ENCODE data around the gene CCDC116. TPM values are rescaled to one million over a fixed set of nuclear protein-coding genes. Genes with fewer than 3 reads are reported as not detected.

Gene CCDC116
- total and polyA plus RNA-seq, 10 of the 15 experiments (the other 5 are each of a cell fraction or from before 2014, with no cell fraction given) = 0.04 to 0.18 (median 0.04) TPM; not detected in 6

GRCh38 chr22:21632931-21633330 lies 371 bp downstream of the CCDC116 start:
- WGBS (ENCODE audit: insufficient coverage, insufficient replicate concordance, low lambda C conversion rate, missing lambda C conversion rate) = 97% methylated on average over 18 of the region's 18 CpGs
- no peak overlapping the region for H3K9ac ChIP-seq (ENCODE audit: control insufficient read depth, insufficient read depth, low read length)
- DNase-seq (ENCODE audit: low read depth, low spot score) = no peak
- BruUV-seq (replicated peaks) = no TSS peak
- intact Hi-C loops (cut with micrococcal nuclease; ENCODE audit: unreplicated experiment) (no loop called here), in situ Hi-C loops (cut with MboI) (no loop called here)
- no peak for TF ChIP-seq NBN (IDR thresholded peaks at IDR 0.05)
- TF ChIP-seq IRF3 (IDR thresholded peaks at IDR 0.05) = no peak
- peaks cover 19% of the 10 kb centered on the region for H3K79me2 ChIP-seq (ENCODE audit: control insufficient read depth, insufficient read depth, low read length)
- POLR2A ChIA-PET = no interaction called here
- H3K4me2 ChIP-seq (ENCODE audit: control insufficient read depth, insufficient read depth) = no peak overlapping the region
- no peak overlapping the region for H3K4me3 ChIP-seq
- H3K27me3 ChIP-seq (replicated peaks in 1 of 2; ENCODE audit: control insufficient read depth in 2 of 2, insufficient read depth in 2 of 2, low read length in 1 of 2) = no peaks in the 10 kb centered on the region
- RAD21 ChIA-PET (ENCODE audit: unreplicated experiment) = interaction anchor here (1.1 kb wide), 1 partner anchor 14 kb away, joined by 3 read pairs; no protein-coding TSS in a partner anchor
- no peaks in the 10 kb centered on the region for H4K20me1 ChIP-seq (ENCODE audit: control insufficient read depth, insufficient read depth)
- ATAC-seq = no peak
- no peaks in the 10 kb centered on the region for H3K9me3 ChIP-seq (replicated peaks; ENCODE audit: control insufficient read depth, insufficient read depth, low read length)
- SMC1A ChIA-PET (ENCODE audit: uncharacterized antibody, unreplicated experiment) = interaction anchor here (1.5 kb wide), 1 partner anchor 10 kb away, joined by 3 read pairs; no protein-coding TSS in a partner anchor
- H3K27ac ChIP-seq (ENCODE audit: control insufficient read depth, insufficient read depth) = no peak overlapping the region
- H3K36me3 ChIP-seq (ENCODE audit: control insufficient read depth in 2 of 2, insufficient read depth in 2 of 2, low read length in 1 of 2) = peaks cover 3% of the 10 kb centered on the region in 2 experiments; a peak in 2 of 4 replicates
- no peak overlapping the region for H2AFZ ChIP-seq (ENCODE audit: control insufficient read depth, low read depth, low read length)
- CTCF ChIA-PET = interaction anchor here (5.9 kb wide), 1 partner anchor 8 kb away, joined by 106 read pairs; the partner anchor contains the start of gene SDF2L1
- peaks cover 9% of the 10 kb centered on the region; the same call in 1 of the 2 replicates for H3K4me1 ChIP-seq (ENCODE audit: control insufficient read depth, insufficient read depth, low read length)
- no peak for FAIRE-seq

- in situ Hi-C loops (cut with MboI) = no loop called here
- peaks cover 4% of the 10 kb centered on the region; the same call in 1 of the 2 replicates for H3K4me1 ChIP-seq (ENCODE audit: control insufficient read depth, insufficient read depth, low read length)
- no peaks in the 10 kb centered on the region for H3K36me3 ChIP-seq (ENCODE audit: control insufficient read depth in 2 of 2, insufficient read depth in 2 of 2, low read length in 1 of 2)
- ATAC-seq = no peak
- ChIA-PET CTCF (no interaction called here), SMC1A (ENCODE audit: uncharacterized antibody, unreplicated experiment) (interaction anchor here (1.5 kb wide), 1 partner anchor 9 kb away, joined by 3 read pairs; no protein-coding TSS in a partner anchor), POLR2A (no interaction called here), RAD21 (ENCODE audit: unreplicated experiment) (interaction anchor here (1.1 kb wide), 1 partner anchor 13 kb away, joined by 3 read pairs; no protein-coding TSS in a partner anchor)
- H3K9ac ChIP-seq (ENCODE audit: control insufficient read depth, insufficient read depth, low read length) = no peak overlapping the region
- H2AFZ ChIP-seq (ENCODE audit: control insufficient read depth, low read depth, low read length) = no peak overlapping the region
- H3K4me2 ChIP-seq (ENCODE audit: control insufficient read depth, insufficient read depth) = no peak overlapping the region
- H3K9me3 ChIP-seq (replicated peaks; ENCODE audit: control insufficient read depth, insufficient read depth, low read length) = no peaks in the 10 kb centered on the region
- 68% methylated on average over 4 of the region's 4 CpGs for WGBS (ENCODE audit: insufficient coverage, insufficient replicate concordance, low lambda C conversion rate, missing lambda C conversion rate)
- FAIRE-seq = no peak
- no peaks in the 10 kb centered on the region for H3K27me3 ChIP-seq (replicated peaks in 1 of 2; ENCODE audit: control insufficient read depth in 2 of 2, insufficient read depth in 2 of 2, low read length in 1 of 2)
- intact Hi-C loops (cut with micrococcal nuclease; ENCODE audit: unreplicated experiment) = no loop called here
- no peak for DNase-seq (ENCODE audit: low read depth, low spot score)
- no TSS peak for BruUV-seq (replicated peaks)
- H3K27ac ChIP-seq (ENCODE audit: control insufficient read depth, insufficient read depth) = no peak overlapping the region
- no peak overlapping the region for H3K4me3 ChIP-seq
- no peaks in the 10 kb centered on the region for H4K20me1 ChIP-seq (ENCODE audit: control insufficient read depth, insufficient read depth)
- peaks cover 14% of the 10 kb centered on the region for H3K79me2 ChIP-seq (ENCODE audit: control insufficient read depth, insufficient read depth, low read length)
- TF ChIP-seq PRDM15 (CRISPR knock-in tag; IDR thresholded peaks at IDR 0.05) = no peak
- TF ChIP-seq LARP7 (IDR thresholded peaks at IDR 0.05) = no peak
- TF ChIP-seq MEF2A (IDR thresholded peaks at IDR 0.05; ENCODE audit: insufficient read depth, low read depth, low read length) = no peak
- TF ChIP-seq SUZ12 (IDR thresholded peaks at IDR 0.05; ENCODE audit: unreplicated experiment) = no peak
- no peak for TF ChIP-seq IKZF1 (conservative IDR thresholded peaks at IDR 0.05)
- no peak for TF ChIP-seq FOXK2 (IDR thresholded peaks at IDR 0.05)
- no peak for TF ChIP-seq RELB (IDR thresholded peaks at IDR 0.05; ENCODE audit: low read depth)
- TF ChIP-seq CBFB (IDR thresholded peaks at IDR 0.05; ENCODE audit: low read depth) = no peak
Measured at GRCh38 chr22:21633481-21633880, 921 bp downstream of the CCDC116 start.
